ENCODE results near the gene ASPA.

DNA sequence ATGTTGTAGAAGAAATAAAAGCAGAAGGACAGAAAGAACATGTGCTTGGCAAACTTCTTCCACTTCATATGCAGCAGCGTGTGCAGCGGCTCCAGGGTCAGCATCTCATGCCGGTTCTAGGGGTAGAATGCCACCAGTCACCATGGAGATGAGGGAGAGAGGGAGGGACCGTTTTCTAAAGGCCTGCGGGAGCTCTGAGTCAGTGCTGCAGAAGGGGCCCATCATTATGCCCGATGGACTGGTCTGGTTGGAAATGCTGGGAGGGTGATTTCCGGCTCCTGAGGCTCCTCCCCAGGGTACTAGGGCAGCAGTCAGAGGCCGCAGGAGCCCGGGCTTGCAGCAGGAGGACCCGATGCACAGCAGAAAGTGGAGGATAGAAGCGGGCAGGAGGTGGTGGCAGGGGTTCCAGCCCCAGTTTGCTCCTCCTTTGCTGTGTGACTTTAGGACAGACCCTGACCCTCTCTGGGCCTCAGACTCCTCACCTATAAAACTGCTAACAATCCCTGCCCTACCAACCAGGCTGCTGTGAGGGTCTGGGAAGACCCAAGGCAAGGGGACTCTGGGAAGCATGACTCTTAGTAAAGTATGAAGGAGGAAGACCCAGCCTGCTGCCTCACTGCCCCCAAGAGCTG, 53.2 kb downstream of the ASPA start:
- TF ChIP-seq, protein P1, sequence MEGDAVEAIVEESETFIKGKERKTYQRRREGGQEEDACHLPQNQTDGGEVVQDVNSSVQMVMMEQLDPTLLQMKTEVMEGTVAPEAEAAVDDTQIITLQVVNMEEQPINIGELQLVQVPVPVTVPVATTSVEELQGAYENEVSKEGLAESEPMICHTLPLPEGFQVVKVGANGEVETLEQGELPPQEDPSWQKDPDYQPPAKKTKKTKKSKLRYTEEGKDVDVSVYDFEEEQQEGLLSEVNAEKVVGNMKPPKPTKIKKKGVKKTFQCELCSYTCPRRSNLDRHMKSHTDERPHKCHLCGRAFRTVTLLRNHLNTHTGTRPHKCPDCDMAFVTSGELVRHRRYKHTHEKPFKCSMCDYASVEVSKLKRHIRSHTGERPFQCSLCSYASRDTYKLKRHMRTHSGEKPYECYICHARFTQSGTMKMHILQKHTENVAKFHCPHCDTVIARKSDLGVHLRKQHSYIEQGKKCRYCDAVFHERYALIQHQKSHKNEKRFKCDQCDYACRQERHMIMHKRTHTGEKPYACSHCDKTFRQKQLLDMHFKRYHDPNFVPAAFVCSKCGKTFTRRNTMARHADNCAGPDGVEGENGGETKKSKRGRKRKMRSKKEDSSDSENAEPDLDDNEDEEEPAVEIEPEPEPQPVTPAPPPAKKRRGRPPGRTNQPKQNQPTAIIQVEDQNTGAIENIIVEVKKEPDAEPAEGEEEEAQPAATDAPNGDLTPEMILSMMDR (IDR thresholded peaks at IDR 0.05), result no peak
- no peak for TF ChIP-seq POLR2AphosphoS5 (IDR thresholded peaks at IDR 0.05)
- TF ChIP-seq EP300 (IDR thresholded peaks at IDR 0.05; ENCODE audit: low read depth), result no peak
